NCI-H187 (cell line): Measurements from ENCODE around the gene KANK3.
"Not testable (repeated sequence)": the region's sequence is repeated elsewhere in the genome, so short reads cannot be mapped to it uniquely, and the experiment has no call there.

Experiments
- DNase-seq, 2 experiments: peaks; one replicate each; lab custom pipeline; 2025; lab: John Stamatoyannopoulos, UW

Gene KANK3

GRCh38 chr19:8316351-8317125, 26.5 kb downstream of the KANK3 start:
- DNase-seq, result no peak

GRCh38 chr19:8314981-8315640, 28.0 kb downstream of the KANK3 start:
- not testable (repeated sequence) for DNase-seq

DNA sequence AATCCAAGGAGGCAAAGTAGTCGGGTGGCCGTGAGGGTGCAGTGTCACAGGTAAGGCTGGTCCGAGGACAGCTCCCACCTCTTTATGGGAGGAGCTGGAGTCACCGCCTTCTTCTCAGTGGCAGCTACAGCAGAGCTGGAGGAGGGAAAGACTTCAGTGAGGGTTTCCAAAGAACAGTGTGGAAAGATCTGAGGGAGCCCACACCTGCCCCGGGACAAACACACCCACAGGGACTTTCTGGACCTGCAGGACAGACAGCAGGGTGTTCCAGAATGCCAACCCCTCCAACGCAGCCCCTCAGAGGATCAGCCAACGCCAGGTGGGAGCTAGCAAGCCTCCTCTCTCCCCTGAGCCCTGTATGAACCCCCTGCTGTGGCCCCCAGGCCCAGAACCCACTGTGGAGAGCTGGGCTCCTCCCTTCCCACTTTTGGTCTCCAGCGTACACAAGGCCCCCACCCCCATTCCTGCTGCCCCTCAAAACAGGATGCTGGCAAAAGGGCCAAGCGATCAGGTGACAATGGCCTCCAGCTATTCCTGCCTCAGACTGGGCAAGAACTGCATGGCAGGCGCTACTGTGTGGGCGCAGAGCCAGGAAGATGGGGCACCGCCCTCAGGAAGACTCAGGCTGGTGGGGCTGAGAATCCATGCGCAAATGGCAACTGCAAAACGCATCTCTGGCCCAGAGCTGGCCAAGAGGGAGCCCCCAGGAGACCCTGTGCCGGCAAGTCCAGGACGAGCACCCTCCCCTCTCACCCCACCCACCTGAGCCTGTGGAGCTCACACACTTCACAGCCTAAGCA, 31.4 kb downstream of the KANK3 start:
- no peak for DNase-seq

- DNase-seq, result no peak
Measured at GRCh38 chr19:8310342-8311055, 32.6 kb downstream of the KANK3 start.

DNA sequence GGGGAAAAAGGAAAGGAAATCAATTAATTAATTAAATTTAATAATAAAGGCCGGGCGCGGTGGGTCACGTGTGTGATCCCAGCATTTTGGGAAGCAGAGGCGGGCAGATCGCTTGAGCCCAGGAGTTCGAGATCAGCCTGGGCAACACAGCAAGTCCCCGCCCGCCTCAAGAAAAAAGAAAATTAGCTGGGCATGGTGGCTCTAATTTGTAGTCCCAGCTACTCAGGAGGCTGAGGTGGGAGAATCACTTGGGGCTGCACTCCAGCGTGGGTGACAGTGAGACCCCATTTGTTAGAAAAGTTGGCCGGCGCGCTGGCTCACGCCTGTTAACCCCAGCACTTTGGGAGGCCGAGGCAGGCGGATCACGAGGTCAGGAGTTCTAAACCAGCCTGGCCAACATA, 34.2 kb downstream of the KANK3 start:
- no peak for DNase-seq

DNA sequence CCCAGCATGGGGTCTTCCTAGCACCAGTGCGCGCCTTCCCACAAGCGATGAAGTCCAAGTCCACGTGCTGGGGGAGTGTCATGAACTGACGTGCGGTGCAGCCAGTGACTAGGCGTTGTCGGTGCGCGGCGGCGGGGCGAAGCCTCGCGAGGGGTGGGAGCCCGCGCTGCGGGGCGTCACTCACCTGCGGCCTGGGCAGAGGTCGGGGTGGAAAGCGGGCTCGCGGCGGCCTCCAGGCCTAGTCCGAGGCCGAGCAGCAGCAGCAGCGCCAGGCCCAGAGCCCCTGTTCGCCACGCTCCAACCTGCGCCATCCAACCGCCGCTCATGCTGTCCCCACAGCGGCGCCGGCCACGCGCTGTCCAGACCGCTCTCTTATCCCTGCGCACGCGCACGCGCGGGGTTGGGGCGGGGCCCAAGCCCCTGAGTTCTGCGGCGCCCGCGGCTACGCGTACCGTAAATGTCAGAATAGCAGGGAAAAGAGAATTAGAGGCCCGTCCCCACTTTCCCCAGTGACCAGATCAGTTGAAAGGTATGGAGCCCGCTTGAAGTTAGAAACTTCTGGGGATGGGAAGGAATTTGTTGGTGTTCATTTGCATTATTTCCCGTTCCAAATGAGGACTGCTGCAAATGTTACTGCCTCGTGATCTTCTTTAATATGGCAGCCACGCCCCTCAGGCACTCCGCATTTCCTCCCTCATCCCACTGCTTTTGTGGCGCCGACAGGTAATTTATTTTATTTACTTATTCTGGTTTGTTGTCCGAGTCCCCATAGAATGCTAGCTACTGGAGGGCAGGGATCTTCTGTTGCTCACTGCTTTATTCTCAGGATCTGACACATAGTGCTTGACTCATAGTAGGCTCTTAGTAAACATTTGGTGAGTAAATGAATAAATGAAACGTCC, 34.8 kb downstream of the KANK3 start, which contains the start of gene CD320:
Gene CD320 (minus strand): TSS at position 394 of the 902 bp plus-strand sequence. CDS start 68 bp downstream, at position 326.
- DNase-seq, result peak; percentile 70 to 85

DNA sequence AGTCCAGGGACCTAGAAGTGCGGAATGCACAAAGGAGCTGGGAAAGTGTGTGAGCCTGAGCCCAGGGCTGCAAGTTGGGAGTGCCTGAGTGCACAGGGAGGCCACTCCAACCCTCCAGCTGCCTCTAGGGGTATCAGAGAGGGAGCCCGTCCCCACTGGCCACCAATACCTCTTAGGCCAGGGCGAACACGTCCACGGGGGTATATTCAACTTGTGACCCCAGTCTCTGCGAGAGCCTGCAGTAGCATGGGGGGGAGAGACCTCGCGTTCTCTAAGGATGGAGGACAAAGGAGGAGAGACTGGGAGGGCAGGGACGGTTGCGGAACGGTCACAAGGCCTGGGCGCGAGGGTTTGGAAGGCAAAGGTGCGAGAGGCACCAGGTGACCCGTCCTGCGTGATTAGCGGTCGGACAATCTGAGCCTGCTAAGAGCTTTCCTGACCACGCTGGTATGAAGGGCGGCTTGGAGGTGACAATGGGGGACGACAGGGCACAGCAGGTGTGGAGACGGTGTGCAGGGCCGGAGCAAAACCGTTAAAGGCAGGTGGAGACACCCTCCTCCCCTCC, 35.6 kb downstream of the KANK3 start:
- no peak for DNase-seq

- no peak for DNase-seq
Measured at GRCh38 chr19:8306235-8307054, 36.6 kb downstream of the KANK3 start.

GRCh38 chr19:8305798-8306197, 37.3 kb downstream of the KANK3 start:
- no peak for DNase-seq

- DNase-seq, result no peak
Measured at GRCh38 chr19:8304841-8305621, 38.0 kb downstream of the KANK3 start.

- no peak for DNase-seq
Measured at GRCh38 chr19:8302734-8303133, 40.3 kb downstream of the KANK3 start.

- no peak for DNase-seq
Measured at GRCh38 chr19:8302357-8302691, 40.7 kb downstream of the KANK3 start.

DNA sequence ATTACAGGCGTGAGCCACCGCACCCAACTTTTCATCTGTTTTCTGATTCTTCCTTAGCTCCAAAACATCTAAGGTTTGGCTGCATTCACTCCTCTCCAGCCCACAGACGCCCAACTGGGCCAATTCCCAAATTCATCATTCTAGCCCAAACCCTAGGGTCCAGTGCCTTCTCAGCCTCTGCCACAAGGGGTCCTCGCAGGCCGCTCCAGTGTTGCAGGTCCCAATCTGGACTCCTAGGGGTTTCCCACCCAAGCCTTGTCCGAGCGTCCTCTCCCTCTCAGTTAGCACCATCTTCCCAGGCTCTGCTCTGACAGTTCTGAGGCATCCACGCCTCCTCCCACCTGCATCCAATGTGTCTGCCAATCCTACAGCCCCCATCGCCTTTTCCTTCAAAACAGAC, 51.7 kb downstream of the KANK3 start:
- DNase-seq, result not testable (repeated sequence)

DNA sequence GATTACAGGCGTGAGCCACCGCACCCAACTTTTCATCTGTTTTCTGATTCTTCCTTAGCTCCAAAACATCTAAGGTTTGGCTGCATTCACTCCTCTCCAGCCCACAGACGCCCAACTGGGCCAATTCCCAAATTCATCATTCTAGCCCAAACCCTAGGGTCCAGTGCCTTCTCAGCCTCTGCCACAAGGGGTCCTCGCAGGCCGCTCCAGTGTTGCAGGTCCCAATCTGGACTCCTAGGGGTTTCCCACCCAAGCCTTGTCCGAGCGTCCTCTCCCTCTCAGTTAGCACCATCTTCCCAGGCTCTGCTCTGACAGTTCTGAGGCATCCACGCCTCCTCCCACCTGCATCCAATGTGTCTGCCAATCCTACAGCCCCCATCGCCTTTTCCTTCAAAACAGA, 66.6 kb downstream of the KANK3 start:
- DNase-seq, result not testable (repeated sequence)
